GM21786 (cell line): ENCODE measurements around the gene ACSL3.
"Not testable (repeated sequence)": the region's sequence is repeated elsewhere in the genome, so short reads cannot be mapped to it uniquely, and the experiment has no call there.

Experiments used
- ATAC-seq: cut with Tn5 transposase; IDR thresholded peaks from one replicate; pipeline ENCODE4 v1.9.1; 2021; ENCODE audit not compliant: unreplicated experiment

The ACSL3 gene

GRCh38 chr2:222851956-222852617 lies 8.7 kb upstream of the ACSL3 start:
- ATAC-seq: no peak

GRCh38 chr2:222854773-222855700 lies 5.8 kb upstream of the ACSL3 start:
- ATAC-seq: no peak

GRCh38 chr2:222859786-222860612 lies 837 bp upstream of the ACSL3 start:
- no peak for ATAC-seq

GRCh38 chr2:222861411-222862105 lies 722 bp downstream of the ACSL3 start:
- peak; percentile 23 for ATAC-seq

GRCh38 chr2:222862106-222862908 lies 1.5 kb downstream of the ACSL3 start:
- no peak for ATAC-seq

- no peak for ATAC-seq
Observed at GRCh38 chr2:222862909-222863544, 2.2 kb downstream of the ACSL3 start.

GRCh38 chr2:222864296-222864695 lies 3.5 kb downstream of the ACSL3 start:
- no peak for ATAC-seq

GRCh38 chr2:222865301-222865700 lies 4.5 kb downstream of the ACSL3 start:
- no peak for ATAC-seq

GRCh38 chr2:222866358-222866960 lies 5.6 kb downstream of the ACSL3 start:
- no peak for ATAC-seq

GRCh38 chr2:222868560-222869251 lies 7.9 kb downstream of the ACSL3 start:
- ATAC-seq: not testable (repeated sequence)

- no peak for ATAC-seq
Observed at GRCh38 chr2:222869252-222869560, 8.4 kb downstream of the ACSL3 start.

GRCh38 chr2:222871291-222871690 lies 10.5 kb downstream of the ACSL3 start:
- ATAC-seq: no peak

- no peak for ATAC-seq
Observed at GRCh38 chr2:222872551-222872950, 11.7 kb downstream of the ACSL3 start.

GRCh38 chr2:222875482-222875881 lies 14.6 kb downstream of the ACSL3 start:
- ATAC-seq: no peak

GRCh38 chr2:222876947-222877346 lies 16.1 kb downstream of the ACSL3 start:
- no peak for ATAC-seq

GRCh38 chr2:222877556-222878300 lies 16.9 kb downstream of the ACSL3 start:
- ATAC-seq: no peak

- no peak for ATAC-seq
Observed at GRCh38 chr2:222878301-222878876, 17.6 kb downstream of the ACSL3 start.
